Stimulated activated CD8-positive, alpha-beta memory T cell treated with anti-CD3 and anti-CD28 coated beads, Interleukin-7, amount 100 ng/mL, for 48 hours (primary cell): ENCODE measurements around the gene PTGS1.
"Not testable (repeated sequence)": the region's sequence is repeated elsewhere in the genome, so short reads cannot be mapped to it uniquely, and the experiment has no call there.

Source experiments
- DNase-seq, 2 donors: peaks; one replicate each; pipeline ENCODE4 v3.0.0-alpha.2; 2020; ENCODE audit warnings: low read depth in 1 of 2; ENCODE audit errors: extremely low read depth in 1 of 2

Gene PTGS1

DNA sequence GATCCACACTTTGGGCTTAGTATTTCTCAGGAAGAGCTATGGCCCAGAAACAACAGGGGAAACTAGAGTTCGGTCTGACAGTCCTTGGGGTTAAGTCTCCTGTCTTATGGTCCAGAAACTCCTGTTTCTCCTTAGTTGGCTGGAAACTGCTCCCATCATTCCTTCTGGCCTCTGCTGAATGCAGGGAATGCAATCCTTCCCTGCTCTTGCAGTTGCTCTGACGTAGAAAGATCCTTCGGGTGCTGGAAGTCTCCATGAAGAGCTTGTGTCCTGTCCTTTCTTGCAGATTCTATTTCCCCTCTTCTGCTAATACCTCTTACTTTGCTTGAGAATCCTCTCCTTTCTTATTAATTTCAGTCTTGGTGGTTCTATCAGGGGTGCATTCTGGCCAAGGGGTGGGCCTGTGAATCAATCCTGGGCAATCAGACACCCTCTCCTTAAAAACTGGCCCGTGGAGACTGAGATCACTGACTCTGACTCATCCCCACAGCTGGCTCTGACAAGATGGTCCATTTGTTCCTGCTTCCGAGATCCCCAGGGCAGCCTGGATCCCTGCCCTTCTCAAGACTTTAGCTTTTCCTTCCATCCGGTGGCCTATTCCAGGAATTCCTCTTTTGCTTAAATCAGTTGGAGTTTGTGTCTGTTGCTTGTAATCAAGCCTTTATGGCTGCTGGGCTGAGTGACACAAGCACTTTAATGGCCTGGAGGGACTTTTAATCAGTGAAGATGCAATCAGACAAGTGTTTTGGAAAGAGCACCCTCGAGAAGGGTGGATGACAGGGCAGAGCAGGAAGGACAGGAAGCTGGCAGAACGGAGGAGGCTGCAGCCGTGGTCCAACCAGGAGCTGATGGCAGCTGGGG, 23.7 kb downstream of the PTGS1 start:
- no peak for DNase-seq

DNA sequence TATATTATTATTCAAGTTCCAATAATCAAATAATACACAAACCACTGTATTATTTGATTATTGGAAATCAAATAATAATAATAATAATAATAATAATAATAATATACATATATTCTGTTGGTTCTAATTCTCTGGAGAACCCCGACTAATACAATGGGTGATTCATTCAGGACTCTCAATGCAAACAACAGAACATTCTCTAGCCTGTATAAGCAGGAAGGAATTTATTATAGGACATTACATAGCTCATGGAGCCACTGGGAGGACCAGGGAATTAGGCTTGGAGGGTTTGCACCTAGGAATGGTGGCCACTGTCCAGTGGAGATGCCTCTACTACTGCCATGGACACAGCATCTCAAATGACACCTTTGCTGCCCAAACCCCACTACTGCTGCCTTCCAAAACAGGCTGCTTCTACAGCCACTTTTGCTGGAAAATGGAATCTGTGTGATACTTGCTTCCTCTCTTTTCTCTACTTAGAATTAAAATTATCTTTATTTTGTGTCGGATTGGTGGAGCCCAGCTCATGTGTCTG, 25.9 kb downstream of the PTGS1 start:
- DNase-seq = no peak

DNA sequence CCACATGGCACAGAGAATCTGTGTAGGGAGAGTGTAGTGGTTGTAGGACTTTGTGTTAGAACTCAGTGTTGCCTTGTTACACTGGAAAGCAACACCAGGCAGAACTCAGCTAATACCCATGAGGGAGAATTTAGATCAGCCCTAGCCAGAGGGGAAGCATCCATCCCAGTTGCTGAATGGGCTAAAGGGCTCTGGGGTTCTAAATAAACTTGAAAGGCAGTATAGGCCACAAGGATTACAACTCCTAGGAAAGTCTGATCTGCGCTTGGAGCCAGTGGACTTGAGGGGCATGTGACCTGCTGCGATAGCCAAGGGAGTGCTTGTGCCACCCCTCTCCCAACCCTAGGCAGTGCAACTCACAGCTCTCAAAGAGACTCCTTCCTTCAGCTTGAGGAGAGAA, 26.9 kb downstream of the PTGS1 start:
- no peak for DNase-seq

DNA sequence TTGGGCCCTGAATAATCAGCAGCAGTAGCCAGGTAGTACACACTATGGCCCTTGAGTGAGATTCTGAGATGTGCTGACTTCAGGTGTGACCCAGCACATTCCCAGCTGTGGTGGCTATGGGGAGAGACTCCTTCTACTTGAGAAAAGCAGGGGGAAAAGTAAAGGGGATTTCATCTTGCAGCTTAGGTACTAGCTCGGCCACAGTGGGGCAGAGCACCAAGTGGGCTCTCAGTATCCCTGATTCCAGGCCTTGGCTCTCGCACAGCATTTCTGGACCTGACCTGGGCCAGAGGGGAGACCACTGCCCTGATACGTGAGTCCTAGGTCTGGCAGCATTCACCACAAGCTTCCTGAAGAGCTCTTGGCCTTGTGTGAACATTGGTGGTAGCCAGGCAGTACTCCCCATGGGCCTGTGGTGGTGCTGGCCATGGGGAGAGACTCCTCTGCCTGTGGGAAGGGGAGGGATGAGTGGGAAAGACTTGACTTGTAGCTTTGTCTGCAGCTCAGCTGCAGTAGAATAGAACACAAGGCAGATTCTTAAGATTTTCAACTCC, 27.6 kb downstream of the PTGS1 start:
- no peak for DNase-seq

DNA sequence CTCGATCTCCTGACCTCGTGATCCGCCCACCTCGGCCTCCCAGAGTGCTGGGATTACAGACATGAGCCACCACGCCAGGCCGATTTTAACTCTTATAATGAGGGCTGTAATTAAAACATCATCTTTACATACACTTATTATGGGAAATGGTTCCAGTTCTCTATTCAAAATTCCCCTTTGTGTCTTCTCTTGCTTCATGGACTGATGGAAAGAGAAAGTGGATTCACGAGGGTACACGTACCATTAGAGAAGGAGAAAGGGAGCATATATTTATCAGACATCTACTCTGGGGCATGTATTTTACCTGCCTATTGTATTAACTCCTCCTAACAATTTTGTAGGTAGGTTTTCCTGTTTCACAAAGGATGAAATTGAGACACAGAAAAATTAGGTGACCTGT, 31.1 kb downstream of the PTGS1 start:
- DNase-seq = no peak

DNA sequence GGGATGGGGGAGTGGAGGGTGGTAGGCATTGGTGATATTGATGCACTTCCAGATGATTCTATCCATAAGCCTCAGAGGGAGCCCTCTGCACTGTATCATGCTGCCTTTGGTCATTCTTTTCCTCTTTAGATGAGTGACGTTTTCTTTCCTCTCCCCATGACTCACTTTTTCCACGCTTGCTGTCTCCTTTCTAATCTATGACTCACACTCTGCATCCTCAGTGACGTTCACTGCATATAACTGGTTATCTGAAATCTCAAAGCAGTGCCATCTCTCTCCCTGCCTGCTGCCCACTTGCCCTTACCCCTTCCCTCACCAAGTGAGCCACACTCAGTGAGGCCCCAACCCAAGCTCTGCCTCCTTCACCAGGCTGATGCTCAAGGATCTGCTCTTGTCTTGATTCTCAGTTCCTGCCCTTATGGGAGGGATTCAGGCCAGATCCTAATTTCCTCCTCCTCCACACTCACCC, 31.6 kb downstream of the PTGS1 start:
- DNase-seq = peak; percentile 9 to 45

DNA sequence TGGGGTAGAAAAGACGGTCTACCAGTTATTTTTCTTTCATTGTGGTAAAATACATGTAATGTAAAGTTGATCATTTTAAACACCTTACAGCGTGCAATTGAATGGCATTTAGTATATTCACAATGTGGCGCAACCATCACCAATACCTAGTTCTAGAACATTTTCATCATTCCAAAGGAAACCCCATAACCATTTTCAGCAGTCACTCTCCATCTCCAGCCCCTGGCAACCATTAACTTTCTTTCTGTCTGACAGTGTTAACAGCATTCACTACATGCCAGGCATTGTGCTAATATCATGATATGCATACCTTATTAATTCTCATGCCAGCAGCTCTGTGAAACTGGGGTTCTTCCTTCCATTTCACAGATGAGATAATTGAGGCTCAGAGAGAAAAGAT, 32.0 kb downstream of the PTGS1 start:
- no peak for DNase-seq

DNA sequence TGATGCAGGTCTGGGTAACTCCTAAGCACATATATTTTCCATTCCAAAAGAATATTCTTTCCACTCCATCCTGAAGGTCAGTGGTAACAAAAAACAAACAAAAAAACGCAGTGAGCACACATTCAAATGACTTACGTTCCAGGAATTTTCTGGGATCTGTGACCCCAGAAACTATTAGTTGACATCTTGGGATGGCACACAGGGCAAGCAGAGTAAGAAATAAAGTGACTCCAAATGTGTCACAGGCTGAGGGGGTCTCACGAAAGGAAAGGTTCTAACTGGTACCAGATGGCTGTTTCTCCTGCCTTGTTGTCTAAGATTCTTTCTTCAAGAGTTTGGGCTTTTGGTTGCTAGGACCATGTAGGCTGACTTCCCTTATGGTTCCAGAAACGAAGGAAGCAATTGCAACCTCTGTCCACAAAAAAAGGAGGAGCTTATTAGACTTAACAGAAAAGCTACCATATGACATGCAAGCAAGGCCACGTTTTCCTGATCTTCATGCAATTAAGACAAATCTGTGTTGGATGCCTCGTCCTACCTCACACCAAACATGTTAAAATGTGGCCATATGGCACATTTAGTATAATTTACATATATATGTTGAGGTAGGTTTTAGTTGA, 32.7 kb downstream of the PTGS1 start:
- DNase-seq = no peak

DNA sequence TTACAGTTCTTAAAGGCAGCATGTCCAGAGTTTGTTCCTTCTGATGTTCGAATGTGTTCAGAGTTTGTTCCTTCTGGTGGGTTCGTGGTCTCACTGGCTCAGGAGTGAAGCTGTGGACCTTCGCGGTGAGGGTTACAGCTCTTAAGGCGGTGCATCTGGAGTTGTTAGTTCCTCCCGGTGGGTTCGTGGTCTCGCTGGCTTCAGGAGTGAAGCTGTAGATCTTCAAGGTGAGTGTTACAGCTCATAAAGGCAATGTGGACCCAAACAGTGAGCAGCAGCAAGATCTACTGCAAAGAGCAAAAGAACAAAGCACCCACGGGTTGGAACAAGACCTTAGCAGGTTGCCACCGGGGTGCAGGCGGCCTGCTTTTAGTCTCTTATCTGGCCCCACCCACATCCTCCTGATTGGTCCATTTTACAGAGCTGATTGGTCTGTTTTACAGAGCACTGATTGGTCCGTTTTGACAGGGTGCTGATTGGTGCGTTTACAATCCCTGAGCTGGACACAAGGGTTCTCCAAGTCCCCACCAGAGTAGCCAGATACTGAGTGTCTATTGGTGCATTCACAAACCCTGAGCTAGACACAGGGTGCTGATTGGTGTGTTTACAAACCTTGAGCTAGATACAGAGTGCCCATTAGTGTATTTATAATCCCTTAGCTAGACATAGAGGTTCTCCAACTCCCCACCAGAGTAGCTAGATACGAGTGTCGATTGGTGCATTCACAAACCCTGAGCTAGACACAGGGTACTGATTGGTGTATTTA, 34.7 kb downstream of the PTGS1 start:
- not testable (repeated sequence) for DNase-seq

DNA sequence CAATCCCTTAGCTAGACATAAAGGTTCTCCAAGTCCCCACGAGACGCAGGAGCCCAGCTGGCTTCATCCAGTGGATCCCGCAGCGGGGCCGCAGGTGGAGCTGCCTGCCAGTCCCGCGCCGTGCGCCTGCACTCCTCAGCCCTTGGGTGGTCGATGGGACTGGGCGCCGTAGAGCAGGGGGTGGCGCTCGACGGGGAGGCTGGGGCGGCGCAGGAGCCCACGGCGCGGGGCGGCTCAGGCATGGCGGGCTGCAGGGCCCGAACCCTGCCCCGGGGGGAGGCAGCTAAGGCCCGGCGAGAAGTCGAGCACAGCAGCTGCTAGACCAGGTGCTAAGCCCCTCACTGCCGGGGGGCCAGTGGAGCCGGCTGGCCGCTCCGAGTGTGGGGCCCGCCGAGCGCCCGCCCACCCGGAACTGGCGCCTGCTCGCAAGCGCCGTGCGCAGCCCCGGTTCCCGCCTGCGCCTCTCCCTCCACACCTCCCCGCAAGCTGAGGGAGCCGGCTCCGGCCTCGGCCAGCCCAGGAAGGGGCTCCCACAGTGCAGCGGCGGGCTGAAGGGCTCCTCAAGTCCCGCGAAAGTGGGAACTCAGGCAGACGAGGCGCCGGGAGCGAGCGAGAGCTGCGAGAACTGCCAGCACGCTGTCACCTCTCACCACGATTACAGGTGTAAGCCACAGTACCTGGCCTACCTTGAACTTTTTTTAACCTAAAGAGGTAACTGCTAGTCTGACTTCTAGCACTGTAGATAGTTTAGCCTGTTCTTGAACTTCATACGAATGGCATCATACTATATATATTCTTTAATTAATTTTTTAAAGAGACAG, 35.5 kb downstream of the PTGS1 start:
- DNase-seq = no peak

DNA sequence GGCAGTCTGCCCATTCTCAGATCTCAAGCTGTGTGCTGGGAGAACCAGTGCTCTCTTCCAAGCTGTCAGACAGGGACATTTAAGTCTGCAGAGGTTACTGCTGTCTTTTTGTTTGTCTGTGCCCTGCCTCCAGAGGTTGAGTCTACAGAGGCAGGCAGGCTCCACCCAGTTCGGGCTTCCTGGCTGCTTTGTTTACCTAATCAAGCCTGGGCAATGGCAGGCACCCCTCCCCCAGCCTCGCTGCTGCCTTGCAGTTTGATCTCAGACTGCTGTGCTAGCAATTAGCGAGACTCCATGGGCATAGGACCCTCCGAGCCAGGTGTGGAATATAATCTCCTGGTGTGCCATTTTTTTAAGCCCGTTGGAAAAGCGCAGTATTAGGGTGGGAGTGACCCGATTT, 43.3 kb downstream of the PTGS1 start:
- DNase-seq = not testable (repeated sequence)

DNA sequence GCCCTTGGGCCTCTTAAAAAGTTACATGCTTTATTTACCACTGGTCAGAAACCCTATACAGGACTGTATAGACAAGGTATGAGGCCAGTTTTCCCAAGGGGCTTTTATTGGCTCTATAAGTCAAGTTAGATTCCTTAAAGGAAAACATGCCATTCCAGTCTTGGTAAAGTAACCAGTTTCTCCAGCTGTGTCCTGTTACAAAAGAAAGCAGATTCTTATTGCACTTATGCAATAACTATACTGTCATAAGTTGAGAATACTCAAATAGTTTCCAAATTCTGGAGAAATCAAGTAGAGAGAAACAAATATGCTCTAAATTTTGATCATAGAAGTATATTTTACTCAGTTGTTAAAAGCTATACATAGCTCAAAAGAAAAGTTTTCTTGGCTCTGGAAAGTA, 47.2 kb downstream of the PTGS1 start:
- DNase-seq = no peak

DNA sequence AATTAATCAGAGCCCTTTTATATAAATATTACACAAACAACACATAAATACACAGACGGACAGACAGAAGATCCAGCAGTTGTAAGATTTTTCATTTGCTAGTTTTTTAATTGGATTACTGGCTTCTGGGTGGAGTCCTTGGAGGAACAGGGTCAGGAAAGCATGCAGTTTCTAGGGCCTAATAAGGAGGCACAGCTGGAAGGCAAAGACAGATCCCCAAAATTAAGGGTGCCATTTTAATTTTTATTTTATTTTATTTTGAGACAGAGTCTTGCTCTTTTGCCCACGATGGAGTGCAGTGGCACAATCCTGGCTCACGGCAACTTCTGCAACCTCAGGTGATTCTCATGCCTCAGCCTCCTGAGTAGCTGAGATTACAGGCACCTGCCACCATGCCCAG, 49.5 kb downstream of the PTGS1 start:
- DNase-seq = no peak

DNA sequence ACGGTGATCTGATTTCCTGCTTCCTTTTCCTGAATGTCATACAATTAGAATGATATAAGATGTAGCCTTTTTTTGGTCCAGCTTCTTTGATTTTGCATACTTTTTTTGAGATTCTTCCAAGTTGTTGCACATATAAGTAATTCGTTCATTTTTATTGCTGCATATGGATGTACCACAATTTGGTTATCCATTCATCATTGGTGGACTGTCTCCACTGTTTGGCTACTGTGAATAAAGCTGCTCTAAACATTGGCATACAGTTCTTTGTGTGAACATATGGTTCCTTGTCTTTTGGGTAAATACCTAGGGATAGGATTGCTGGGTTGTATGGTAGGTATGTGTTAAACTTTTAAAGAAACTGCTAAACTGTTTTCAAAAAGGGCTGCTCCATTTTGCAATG, 54.3 kb downstream of the PTGS1 start:
- DNase-seq = no peak

DNA sequence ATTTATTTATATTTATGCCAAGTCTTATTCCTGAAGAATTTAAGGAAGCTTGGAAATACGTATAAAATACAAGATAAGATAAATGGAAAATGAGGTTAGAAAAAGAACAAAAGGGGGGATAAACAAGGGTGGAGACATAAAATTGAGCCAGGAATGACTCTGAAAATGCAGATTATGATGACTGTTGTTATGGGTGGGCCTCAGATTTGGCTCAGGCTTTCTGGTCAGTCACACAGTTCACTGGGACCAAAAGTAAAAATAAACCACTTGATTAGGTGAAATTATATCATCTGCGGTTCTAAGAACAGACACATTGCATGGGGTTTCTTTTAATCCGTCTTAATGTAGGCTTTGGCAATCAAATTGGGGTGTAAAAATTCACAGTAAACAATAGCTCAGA, 55.9 kb downstream of the PTGS1 start:
- no peak for DNase-seq

DNA sequence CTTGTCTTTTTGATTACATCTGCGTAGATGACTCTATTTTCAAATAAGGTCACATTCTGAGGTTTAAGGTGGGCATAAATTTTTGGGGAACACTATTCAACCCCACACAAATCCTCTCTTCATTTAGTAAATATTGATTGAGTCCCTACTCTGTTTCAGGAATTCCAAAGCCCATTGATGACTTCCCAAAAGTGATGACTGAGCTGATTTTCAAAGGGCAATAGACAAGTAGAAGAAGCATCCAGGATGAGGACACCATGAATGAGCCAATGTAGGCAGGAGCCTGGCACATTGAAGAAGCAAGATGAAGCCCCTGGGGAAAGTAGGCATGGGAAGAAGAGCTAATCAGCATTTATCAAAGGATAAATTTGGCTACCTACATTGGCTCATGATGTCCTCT, 71.7 kb downstream of the PTGS1 start:
- DNase-seq = no peak

DNA sequence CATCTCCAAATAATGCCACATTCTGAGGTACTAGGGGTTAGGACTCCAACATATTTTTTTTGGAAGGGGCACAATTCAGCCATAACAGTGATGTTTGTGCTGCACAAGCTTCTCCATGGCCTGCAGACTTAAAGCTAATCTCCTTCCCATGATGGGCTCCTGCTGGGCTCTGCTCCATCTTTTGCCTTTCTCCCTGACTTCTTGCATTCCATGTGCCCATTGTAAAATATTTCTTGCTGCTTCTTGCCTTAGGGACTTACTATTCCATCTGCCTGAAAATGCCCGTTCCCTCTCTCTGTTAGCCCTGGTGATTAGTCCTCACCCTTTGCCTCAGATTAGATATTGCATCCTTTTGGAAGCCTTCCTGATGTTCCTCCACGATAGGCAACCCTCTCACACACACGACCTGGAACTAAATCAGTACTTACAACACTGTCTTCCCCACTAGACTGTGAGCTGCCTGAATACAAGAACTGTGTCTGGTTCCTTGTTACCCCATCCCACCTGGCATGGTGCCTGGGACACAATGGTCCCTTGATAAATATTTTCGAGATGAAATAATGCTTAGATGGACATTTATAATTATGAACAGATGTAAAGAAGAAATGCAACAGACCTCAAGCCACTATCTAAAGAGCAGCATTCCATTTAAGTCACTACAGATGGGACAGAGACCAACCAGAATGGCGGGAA, 73.4 kb downstream of the PTGS1 start:
- no peak for DNase-seq
